HG03159 (cell line): ENCODE results near the gene CORO2A.
"Not testable (repeated sequence)": the region's sequence is repeated elsewhere in the genome, so short reads cannot be mapped to it uniquely, and the experiment has no call there.

Experiments
- ATAC-seq: cut with Tn5 transposase; IDR thresholded peaks from one replicate; pipeline ENCODE4 v1.9.1; 2021; ENCODE audit warnings: mild to moderate bottlenecking, moderate library complexity; ENCODE audit not compliant: unreplicated experiment

The CORO2A gene

DNA sequence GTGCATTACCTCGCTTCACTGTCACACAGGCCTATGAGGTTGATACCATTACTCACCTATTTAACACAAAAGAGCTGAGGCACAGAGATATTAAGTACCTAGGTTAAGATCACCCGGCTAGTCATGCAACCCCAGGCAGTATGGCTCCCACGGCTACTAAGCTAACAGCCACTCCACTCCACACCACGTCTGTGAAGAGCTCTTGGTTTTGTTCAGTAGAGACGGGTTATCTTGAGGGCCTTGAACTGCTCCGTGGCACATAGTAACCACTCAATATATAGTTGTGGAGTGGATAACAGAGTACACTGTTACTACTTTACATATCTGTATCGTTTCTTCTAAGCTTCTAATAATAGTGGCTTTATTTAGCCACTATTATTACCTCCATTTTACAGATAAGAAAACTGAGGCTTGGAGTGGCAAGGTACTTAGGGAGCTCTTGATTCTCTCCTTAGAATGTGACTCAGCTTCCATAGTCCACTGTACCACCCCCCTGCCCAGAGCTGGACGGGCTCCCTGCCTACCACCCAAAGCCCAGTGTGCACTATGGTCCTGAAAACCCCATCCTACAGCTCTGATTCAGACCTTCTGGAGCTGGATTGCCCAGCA is 1.0 kb upstream of the CORO2A start:
- no peak for ATAC-seq

DNA sequence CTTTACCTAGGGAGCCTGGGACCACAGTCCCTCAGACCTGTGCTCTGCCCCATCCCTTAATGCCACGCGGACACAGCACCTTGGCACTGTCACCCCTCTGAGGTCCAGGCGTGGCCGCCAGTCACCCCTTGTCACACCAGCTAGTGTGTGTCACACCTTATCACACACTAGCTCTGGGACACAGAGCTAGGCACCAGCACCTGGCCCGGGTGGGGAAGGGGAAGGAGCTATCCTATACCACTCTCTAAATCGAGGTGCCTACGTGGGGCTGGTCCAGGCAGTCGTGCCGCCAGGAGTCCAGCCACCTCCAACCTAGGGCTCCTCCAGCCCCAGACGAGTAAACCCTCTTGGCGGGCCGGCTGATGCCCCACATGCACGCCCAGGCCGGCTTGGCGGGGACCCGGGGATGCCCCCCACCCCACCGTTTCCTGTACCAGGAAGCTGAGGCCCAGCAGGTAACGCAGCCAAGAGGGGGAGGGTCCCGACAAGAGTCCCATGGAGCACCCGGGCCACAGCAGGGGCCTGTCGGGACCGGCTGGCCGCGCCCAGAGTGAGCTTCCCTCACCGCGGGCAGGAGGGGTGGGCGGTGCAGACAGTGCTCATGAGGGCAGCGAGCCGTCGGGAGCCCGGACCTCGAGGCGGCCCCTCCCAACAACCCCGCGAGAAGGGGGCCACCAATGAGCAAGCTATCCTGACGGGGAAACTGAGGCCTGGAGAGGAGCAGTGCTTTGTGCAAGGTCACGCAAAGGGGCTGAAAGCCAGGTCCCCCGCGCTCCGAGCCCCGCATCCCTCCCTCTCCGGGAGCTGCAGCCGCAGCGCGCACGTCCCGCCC is 550 bp downstream of the CORO2A start:
- peak; percentile 6 for ATAC-seq

DNA sequence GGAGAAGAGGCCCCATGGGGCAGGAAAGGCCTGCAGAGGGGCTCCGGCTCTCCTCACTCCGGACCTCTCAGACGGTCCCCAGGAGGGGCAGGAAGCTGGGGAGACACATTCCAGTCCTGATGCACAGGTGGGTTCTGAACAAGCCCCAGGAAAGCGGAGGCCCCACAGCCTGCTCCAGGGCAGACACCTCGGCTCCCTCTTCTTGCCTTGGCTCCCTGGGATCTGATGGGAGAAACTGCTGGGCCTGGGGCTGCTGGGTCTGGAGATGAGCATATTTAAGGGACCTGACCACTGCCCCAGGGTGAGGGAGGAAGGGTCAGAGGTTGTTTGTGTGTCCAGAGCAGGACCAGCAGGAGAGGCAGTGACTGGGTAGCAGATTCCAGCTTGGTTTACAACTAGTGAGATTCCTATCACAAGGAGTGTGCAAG is 1.2 kb downstream of the CORO2A start:
- ATAC-seq: no peak

DNA sequence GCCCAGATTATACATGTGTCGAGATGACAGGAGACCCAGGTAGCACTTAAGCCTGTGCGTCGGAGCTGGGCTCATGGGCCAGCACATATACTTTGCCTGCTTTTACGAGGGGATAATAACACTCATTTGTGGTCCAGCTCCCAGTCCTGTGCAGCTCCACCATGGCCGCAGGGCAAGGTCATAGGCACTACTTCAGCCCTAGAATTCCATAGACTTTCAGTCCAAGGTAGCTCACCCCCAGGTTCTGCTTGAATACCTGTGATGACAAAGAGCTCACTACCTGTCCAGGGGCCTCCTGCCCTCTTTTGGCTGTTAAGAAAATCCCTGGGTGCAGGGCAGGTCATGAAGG is 1.7 kb downstream of the CORO2A start:
- no peak for ATAC-seq

DNA sequence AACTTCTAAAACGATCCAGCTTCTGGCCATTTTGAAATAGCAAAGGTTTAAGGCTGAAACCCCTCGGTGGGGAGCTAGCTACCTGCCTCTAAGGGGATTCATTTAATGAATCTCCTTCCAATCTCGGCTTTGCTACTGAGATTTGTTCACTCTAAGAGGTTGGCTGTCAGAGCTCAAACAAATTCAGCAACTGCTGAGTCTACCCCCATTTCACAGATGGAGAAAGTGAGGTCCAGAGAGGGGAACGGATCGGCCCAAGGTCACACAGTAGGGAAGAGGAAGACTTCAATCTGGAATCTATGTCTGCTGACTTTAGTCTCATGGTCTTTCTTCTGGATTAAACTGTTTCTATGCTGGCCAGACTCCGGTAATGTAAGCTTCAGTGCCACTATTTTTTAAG is 3.0 kb downstream of the CORO2A start:
- no peak for ATAC-seq

DNA sequence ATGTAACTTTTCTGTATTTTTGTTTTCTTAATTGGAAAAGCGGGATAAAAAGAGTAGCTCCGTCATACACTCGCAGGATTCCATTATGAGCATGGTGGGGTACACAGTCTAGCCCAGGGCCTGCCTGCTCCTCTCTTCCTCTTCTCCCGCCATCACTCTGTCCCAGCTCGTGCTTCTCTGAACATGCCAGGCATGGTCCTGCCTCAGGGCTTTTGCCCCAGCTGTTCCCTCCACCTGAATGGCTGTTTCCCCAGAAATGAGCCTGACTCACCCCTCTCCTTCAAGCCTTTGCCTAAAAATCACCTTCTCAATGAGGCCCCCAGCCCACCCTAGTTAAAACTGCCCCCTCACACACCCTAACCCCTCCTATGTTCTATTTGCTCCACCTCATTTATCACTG is 4.5 kb downstream of the CORO2A start:
- no peak for ATAC-seq

DNA sequence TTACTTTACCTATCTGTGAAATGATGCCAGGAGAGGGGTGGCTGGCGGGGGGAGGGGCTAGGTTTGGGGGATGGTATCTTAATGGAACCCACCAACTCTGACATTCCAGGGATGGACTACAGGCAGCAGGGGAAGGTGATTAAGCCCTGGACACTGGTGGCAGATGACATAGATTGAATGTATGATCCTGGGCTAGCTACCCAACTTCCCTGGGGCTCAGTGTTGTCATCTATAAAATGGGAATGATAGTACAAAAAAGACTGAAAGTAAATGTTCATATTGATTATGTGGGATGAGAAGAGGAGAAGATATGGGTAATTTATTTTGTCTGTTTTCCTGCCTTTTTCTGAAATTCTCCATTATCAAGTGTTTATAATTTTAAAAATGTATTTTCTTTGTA is 6.2 kb downstream of the CORO2A start:
- ATAC-seq: no peak

DNA sequence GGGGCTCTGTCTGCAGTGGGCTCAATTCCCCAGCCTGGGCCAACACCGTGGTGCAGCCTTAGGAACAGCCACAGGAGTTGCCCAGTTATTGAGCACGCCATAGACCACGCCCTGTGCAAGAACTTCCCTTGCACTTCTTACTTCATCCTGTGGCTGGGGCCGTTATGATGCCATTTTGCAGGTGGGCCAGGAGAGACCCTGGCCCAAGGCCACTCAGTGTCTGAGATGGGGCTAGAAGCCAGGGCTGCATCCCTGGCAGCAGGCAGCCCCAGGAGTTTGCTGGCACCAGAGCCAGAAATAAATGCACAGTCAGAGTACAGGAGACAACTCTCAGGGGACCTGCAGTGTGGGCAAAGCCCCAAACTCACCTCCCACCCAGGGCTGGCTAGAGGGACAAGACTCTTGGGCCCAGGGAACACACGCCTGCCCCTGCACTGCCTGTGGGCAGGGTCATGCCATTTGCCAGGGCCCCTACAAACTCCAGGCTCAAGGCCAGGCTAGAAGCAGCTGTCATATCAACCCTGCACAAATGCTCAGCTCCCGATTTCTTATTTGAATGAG is 6.7 kb downstream of the CORO2A start:
- no peak for ATAC-seq

DNA sequence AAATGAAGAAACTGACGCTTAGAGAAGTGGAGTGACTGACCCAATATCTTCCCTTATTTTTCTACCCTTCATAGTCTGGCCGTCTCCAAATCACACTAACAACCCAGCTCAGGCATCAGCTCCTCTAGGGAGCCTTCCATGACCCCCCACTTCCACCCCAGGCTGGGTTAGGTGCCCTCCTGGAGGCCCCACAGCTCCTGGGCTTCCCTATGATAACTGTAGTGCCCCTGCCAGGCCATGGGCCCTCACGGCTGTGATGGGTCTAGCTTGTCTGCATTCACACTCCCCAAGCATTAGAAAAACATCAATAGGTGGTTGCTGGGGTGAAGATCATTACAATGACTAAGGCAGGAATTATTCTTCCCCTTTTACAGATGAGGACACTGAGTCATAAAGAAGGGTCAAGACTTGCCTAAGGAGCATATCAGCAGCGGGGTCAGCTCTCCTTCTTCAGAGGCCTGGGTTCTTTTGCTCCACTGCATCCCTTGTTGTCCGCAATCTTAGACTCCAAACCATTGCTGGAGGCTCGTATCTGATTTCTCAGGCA is 7.3 kb downstream of the CORO2A start:
- no peak for ATAC-seq

DNA sequence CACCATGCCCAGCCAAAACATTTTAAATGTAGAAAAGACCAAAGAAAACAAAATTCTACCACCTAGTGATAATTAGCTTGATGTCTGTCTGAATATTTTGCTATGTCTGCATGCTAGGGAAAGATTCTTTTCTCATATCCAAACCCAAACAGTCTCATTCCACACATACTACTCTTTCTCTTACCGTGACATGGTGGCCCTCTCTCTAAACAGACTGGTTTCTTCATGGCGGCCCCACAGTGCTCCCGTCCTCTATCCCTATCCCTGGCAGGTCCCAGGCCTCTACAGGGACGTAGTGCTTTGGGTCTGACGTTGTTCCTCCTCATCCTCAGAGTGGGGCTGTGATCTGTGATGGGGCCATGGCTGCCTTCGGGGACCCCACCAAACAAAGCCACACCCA is 8.1 kb downstream of the CORO2A start:
- ATAC-seq: no peak

DNA sequence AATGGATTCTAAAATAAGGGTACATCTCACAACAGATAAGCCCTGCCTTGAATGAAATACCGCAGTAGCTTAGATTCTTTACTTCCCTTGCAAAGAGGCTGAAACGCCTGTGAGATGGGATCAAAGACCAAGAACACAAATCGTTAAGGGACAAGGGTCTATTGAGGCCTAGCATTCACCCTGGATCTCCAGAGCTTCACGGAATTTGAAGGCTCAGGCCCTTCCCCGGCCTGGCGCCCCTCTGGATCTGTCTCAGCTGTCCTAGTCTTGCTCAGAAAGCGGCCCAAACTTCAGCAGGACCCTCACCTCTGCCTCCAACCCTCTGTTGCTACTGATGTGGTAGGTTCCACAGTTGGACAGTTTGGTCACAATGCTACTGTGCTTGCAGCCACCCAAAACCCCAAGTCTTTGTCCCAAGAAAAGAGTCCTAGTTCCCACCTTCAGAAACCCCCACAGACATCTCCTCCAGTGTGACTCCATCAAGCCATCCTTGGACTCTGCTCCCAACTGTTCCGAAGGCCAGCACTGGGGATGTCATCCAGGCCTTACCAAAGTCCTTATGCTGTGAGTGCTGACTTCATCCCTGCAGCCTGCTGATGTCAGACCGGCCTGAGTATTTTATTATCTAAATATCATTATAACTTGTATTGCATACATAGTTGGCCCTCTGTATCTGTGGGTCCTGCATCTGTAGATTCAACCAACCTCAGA is 9.4 kb downstream of the CORO2A start:
- ATAC-seq: no peak

DNA sequence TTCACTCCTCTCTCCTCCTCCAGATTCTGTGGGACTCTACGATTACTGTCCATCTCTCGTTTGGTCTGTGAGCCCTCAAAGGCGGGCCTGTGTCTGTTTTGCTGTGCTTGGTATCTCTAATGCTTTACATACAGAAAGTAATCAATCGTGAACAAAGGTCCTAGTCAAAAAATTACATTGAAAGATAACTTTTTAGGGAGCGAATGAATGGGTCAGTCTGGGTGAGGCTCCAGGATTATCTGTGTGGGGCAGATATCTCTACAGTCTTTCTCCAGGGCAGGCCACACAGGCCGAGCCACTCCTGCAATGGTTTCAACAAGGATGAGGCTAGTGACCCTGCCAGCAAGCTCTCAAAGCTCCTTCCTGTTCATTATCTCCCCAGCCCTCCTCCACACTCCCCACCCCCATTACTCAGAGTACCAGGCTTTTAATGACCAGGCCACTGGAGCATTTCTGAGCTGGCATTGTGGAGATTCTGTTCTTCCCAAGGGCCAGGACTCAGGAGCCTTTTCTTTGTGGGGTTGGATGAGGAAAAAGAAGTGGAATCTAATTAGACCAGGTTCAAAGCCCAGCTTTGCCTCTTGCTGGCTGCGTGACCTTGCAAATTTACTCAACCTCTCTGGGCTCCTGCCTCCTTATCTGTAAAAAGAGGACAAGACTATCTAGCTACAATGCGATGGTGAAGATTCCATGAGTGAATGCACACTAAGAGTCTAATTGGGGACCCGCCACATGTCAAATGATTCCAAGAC is 10.2 kb downstream of the CORO2A start:
- ATAC-seq: no peak

DNA sequence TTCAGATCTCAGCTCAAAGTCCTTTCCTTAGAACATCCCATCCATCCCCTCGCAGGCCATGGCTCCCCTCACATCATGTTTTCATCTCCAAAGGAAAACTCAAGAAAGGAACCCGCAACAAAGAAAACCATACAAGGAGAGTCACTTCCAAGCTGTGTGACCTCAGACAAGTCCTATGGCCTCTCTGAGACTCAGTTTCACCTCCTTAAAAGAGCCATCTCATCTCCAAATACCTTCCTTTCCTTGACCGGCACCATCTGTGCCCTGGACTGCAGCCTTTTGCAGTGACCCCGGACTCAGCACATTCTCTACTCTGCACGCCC is 10.7 kb downstream of the CORO2A start:
- no peak for ATAC-seq

DNA sequence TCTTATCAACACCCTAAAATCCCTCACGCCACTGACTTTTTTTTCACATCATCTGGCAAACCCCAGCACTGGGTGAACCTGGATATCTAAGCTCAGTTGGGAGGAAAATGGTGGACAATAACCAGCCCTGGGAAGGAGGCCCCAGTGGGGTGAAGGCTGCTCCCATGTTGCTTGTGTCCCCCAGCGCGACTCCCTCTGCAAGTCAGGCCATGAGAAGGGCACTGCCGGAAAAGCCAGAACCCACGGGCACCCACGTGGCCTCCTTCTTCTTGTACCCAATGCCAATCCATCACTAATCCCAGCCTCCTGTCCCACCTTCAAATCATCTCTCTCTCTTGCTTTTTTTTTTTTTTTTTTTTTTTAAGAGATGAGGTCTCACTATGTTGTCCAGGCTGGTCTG is 11.4 kb downstream of the CORO2A start:
- no peak for ATAC-seq

DNA sequence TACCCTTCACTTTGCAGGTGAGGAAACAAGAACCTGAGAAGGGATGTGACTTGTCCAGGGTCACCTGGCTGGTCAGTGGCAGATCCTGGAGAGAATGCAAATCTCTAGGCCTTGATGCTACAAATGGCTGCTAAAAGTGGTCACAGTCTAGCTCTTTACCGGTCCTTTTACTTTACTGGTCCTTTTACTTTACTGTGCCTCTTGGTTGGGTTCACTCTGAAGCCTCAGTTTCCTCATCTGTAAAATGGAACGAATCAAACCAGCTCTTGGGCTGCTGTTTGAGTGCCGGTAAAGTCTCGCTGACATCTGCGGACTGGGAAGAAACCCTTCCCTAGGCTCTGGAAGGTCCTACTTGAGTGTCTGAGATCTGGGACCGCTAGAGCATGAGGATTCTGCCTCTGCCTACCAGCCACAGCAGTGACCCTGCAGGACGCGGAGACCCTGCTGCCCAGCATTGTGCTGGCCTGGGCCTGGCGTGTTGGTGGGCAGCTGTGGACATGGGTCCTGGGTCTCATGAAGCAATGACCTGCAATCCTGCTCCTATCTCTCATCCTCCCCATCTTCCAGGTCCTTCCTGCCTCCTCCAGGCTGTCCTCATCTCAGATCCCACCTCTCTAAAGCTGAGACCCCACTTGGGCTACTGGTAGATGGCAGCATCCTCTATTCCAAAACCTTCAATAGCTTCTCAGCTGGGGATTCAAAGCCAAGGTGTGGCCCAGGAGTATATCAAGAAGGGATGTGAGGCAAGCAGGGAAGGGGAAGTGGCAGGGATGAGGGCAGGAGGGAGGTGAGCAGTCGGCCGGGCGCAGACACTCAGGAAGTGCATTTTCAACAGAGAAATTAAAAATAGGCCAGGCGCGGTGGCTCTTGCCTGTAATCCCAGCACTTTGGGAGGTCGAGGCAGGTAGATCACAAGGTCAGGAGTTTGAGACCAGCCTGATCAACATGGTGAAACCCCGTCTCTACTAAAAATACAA is 13.3 kb downstream of the CORO2A start:
- ATAC-seq: no peak

DNA sequence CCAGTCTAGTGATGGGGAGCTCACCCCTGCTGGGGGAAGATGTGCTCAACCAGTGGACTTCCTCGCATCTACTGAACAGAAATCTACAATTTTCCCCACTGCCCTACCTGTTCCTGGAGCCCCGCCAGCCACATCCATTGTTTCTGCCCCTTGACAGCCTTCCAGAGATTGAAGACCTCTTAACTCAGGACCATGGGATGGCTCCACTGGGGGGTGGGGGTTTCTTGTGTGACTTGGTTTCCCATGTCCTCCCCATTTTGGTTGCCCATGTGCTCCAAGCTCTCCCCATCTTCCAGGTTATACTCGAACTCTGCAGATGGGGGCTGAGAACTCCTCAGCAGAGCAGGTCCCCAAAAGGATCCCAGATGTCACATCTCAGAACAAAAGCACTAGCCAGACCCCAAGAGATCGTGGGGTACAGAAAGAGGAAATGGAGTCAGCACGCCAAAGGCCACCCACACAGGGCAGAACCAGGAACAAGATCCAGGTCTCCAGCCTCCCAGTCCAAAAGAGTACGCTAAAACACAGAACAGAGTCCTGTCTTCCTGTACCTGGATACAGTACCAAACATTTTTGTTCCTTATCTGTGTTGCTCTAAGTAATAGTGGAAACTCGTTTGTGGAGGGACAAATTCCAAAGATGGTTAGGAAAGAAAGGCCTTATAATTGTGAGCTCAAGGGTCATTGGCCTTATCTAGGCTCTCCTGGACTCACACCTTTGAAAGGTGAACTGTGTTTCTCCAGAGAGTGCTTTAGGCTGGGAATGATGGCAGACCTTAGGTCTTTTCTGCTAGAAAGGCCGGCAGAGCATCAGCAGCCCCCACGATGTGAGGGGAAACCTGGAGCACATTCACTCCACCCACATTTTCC is 15.8 kb downstream of the CORO2A start:
- no peak for ATAC-seq

DNA sequence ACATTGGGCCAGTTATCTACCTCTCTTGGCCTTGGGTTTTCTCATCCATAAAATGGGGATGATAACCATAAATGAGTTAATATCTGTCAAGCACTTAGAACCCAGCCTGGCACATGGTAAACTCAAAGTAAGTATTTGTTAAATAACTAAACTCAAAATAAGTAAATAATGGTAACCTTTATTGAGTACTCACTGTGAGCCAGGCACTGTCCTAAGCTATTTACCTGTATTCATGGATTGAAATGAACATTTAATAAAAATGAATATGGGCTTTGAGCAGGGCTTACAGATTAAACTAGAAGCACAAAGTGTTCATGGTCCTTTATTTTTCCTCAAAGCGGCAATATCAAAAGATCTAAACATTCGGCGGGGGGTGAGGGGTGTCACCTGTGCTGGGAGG is 16.7 kb downstream of the CORO2A start:
- no peak for ATAC-seq

DNA sequence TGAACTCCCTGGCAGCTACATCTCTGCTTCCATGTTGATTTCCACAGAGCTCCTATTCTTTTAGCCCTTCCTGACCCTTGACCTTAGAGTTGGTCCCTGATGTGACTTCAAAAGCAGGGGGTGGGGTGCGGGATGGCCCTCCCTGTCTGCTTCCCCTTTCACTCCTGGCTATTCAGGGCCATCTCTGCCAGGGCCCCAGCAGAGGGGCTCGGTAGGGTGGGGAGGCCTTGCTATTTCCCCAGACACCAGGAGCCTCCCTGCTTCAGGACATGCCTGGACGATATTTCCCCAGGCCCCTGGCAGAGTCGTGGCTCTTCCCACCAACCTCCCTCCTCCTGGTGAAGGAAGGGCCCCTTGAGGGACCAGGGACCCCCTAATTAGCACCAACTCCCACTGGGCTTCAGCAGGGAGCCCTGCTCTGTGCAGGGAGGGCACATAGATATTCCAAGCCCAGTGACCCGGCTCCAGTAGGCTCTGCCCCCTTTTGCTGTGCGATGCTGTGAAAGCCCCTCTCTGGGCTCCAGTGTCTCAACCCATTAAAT is 17.3 kb downstream of the CORO2A start:
- no peak for ATAC-seq

DNA sequence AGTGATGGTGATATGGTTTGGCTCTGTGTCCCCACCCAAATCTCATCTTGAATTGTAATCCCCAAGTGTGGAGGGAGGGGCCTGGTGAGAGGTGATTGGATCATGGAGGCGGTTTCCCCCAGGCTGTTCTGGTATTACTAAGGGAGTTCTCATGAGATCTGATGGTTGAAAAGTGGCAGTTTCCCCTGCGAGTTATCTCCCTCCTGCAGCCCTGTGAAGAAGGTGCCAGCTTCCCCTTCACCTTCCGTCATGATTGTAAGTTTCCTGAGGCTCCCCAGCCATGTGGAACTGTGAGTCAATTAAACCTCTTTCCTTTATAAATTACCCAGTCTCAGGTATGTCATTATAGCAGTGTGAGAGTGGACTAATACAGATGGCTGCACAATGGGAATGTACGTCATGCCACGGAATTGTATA is 17.9 kb downstream of the CORO2A start:
- ATAC-seq: not testable (repeated sequence)
